Smooth muscle cell (in vitro differentiated cells): ENCODE data around the gene SS18L1. TPM values are rescaled to one million over a fixed set of nuclear protein-coding genes. Genes with fewer than 3 reads are reported as not detected.

ENCODE experiments used
- DNase-seq: peaks from one replicate; lab custom pipeline; 2025; ENCODE audit not compliant: unreplicated experiment; lab: John Stamatoyannopoulos, UW
- H2AFZ ChIP-seq: fragments of 200-600 bp; sonication (generic); 2 replicates; pipeline ENCODE4 v1.6.0; 2016; ENCODE audit warnings: antibody characterized with exemption, low read depth, mild to moderate bottlenecking
- H3F3A ChIP-seq: fragments of 200-600 bp; sonication (generic); 2 replicates; pipeline ENCODE4 v1.6.0; 2017; ENCODE audit warnings: antibody characterized with exemption, low read depth
- H3K27ac ChIP-seq: fragments of 200-600 bp; sonication (generic); 2 replicates; pipeline ENCODE4 v1.5.1; 2016; ENCODE audit warnings: low read depth, mild to moderate bottlenecking
- H3K27me3 ChIP-seq: fragments of 200-600 bp; sonication (generic); 2 replicates; pipeline ENCODE4 v1.6.1; 2016; ENCODE audit warnings: low read depth, mild to moderate bottlenecking
- H3K36me3 ChIP-seq: fragments of 200-600 bp; sonication (generic); 2 replicates; pipeline ENCODE4 v1.5.1; 2016; ENCODE audit warnings: low read depth
- H3K4me1 ChIP-seq: fragments of 200-600 bp; sonication (generic); 2 replicates; pipeline ENCODE4 v1.5.1; 2016; ENCODE audit warnings: low read depth
- H3K4me2 ChIP-seq: fragments of 200-600 bp; sonication (generic); 2 replicates; pipeline ENCODE4 v1.6.0; 2016; ENCODE audit warnings: mild to moderate bottlenecking
- H3K4me3 ChIP-seq: fragments of 200-600 bp; sonication (generic); 2 replicates; pipeline ENCODE4 v1.5.1; 2016; ENCODE audit warnings: mild to moderate bottlenecking
- H3K79me2 ChIP-seq: fragments of 200-600 bp; sonication (generic); 2 replicates; pipeline ENCODE4 v1.6.0; 2016; ENCODE audit warnings: low read depth, mild to moderate bottlenecking
- H3K9ac ChIP-seq: fragments of 200-600 bp; sonication (generic); 2 replicates; pipeline ENCODE4 v1.6.0; 2016; ENCODE audit warnings: low read depth
- H3K9me3 ChIP-seq: fragments of 200-600 bp; sonication (generic); replicated peaks from 2 replicates; pipeline ENCODE4 v1.5.1; 2016; ENCODE audit warnings: low read depth
- H4K20me1 ChIP-seq: fragments of 200-600 bp; sonication (generic); 2 replicates; pipeline ENCODE4 v1.6.0; 2016; ENCODE audit warnings: low read depth
- WGBS: methylation state at CpG from one replicate; pipeline ENCODE4 v1.1.7; 2016; ENCODE audit warnings: low lambda C conversion rate; 5-methylcytosine and 5-hydroxymethylcytosine counted together
- polyA plus RNA-seq: library from polyadenylated mRNA; unstranded; fragments of >200 nt; fragmentation: Nextera tagmentation; extraction: Ambion mirVana; gene quantifications from 2 replicates; pipeline ENCODE4 v1.2.1, GENCODE V29; 2016
- total RNA-seq: library from RNA; depleted of rRNA; stranded (reverse); fragments of >200 nt; gene quantifications from 2 replicates; pipeline ENCODE4 v1.2.3, GENCODE V29; 2014
- TF ChIP-seq, protein P1 (sequence below): fragments of 200-600 bp; sonication (generic); IDR thresholded peaks from 2 replicates; pipeline ENCODE4 v1.5.1; 2017; ENCODE audit warnings: borderline replicate concordance, mild to moderate bottlenecking, antibody characterized with exemption; ENCODE audit not compliant: insufficient read depth, poor library complexity, severe bottlenecking

Gene SS18L1
- total and polyA plus RNA-seq, 2 experiments from 2014 or later: 2.3 to 10.1 TPM

DNA sequence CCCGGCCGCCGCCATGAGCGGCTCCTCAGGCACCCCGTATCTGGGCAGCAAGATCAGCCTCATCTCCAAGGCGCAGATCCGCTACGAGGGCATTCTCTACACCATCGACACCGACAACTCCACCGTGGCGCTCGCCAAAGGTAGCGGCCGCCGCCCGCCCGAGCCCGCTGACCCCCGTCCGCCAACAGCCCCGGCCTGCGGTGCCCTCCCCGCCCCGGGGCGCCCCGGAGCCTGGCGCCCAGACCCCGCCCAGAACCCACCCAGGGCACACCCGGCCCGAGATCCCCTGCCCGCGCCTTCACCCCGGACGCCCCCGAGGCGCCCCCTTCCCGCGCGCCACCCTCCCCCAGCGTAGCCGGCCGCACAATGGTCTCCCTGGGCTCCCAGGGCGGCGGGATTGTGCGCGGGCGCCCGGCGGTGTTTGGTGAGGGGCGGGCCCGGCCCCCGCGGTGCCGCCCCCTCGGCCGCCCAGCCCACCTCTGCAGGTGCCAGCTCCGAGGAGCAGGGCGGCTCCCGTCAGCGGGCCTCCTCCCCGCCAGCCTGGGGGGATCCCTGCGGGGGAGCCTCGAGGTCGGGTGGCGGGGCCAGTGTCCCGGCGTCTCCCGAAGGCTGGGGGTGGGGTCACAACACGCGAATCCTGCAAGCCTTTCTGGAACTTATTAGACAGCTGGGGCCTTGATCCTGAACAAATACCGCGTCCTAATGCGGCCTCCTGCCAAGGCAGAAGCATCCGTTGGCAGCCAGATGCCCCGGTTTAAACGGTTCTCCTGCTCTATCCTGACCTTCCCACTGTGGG is 20.7 kb upstream of the SS18L1 start:
- TF ChIP-seq, protein P1, sequence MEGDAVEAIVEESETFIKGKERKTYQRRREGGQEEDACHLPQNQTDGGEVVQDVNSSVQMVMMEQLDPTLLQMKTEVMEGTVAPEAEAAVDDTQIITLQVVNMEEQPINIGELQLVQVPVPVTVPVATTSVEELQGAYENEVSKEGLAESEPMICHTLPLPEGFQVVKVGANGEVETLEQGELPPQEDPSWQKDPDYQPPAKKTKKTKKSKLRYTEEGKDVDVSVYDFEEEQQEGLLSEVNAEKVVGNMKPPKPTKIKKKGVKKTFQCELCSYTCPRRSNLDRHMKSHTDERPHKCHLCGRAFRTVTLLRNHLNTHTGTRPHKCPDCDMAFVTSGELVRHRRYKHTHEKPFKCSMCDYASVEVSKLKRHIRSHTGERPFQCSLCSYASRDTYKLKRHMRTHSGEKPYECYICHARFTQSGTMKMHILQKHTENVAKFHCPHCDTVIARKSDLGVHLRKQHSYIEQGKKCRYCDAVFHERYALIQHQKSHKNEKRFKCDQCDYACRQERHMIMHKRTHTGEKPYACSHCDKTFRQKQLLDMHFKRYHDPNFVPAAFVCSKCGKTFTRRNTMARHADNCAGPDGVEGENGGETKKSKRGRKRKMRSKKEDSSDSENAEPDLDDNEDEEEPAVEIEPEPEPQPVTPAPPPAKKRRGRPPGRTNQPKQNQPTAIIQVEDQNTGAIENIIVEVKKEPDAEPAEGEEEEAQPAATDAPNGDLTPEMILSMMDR: no peak
- H3K27ac ChIP-seq: peak overlapping the region; percentile 51
- under 1% methylated on average over 38 of the region's 77 CpGs for WGBS
- H3K4me3 ChIP-seq: peak overlapping the region; percentile 89
- no peaks in the 10 kb centered on the region for H3K27me3 ChIP-seq
- peak overlapping the region; percentile 77 for H3K9ac ChIP-seq
- peak; percentile 33 for DNase-seq
- peak overlapping the region; percentile 97 for H3K4me2 ChIP-seq
- H2AFZ ChIP-seq: peak overlapping the region; percentile 37
- no peaks in the 10 kb centered on the region for H3K36me3 ChIP-seq
- peaks cover 47% of the 10 kb centered on the region for H4K20me1 ChIP-seq
- H3F3A ChIP-seq: no peaks in the 10 kb centered on the region
- H3K79me2 ChIP-seq: peaks cover 23% of the 10 kb centered on the region
- H3K4me1 ChIP-seq: peaks cover 13% of the 10 kb centered on the region
- no peaks in the 10 kb centered on the region for H3K9me3 ChIP-seq

DNA sequence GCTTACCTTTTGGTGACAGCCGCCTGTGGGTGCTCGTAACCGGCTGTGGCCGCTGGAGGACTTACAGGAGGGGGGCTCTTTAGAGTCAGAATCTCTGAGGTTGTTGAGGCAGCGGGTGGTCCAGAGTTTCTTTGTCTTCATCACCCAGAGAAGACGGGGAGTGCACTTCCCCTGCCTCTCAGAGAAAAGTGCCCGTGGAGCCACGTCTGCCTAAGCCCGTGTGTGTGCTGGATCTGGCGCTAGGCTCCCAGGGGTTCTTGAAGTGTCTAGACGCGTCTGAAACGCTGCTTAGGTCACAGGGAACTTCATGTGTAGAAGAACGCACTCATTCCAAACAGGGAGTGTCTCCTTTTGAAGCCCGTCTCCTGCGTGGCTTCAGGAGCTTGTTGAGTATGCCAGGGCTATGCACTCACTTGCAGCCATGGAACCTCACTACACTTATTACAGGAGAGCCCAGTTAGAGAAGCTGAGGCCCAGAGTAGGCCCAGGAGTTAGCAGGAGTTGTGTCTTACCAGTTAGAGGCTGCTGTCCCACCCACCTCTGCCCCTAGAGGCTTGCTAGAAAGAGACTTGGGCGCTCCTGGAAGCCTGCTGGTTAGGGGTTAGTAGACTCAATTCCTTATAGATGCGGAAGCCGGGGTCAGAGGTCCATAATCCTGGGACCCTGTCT is 20.0 kb upstream of the SS18L1 start:
- no peak overlapping the region for H2AFZ ChIP-seq
- peaks cover 23% of the 10 kb centered on the region for H3K79me2 ChIP-seq

DNA sequence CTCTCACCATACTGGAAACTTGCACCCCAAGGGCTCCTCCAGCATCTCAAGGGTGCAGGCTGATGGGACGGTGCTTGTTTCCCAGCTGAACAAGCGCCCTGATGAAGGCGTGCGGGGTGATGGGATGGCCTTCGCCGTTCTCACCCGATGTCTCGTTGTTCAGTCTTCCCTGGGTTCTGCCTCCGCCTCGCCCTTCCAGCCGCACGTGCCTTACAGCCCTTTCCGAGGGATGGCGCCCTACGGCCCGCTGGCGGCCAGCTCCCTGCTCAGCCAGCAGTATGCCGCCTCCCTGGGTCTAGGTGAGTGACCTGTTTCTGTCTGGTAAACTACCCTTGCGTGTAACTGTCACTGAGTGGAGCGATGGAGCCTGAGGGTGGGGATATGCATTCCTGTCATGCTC is 17.4 kb upstream of the SS18L1 start:
- peaks cover 67% of the 10 kb centered on the region for H4K20me1 ChIP-seq
- TF ChIP-seq, protein P1: no peak
- H3K27ac ChIP-seq: no peak overlapping the region
- peaks cover 10% of the 10 kb centered on the region for H3K4me1 ChIP-seq
- H3K9ac ChIP-seq: no peak overlapping the region
- H3K36me3 ChIP-seq: peaks cover 3% of the 10 kb centered on the region
- no peak overlapping the region for H3K4me2 ChIP-seq
- peaks cover 28% of the 10 kb centered on the region for H3K79me2 ChIP-seq
- no peak for DNase-seq
- H3F3A ChIP-seq: no peaks in the 10 kb centered on the region
- H3K4me3 ChIP-seq: no peak overlapping the region
- no peak overlapping the region for H2AFZ ChIP-seq
- 95% methylated on average over 20 of the region's 20 CpGs for WGBS
- no peaks in the 10 kb centered on the region for H3K9me3 ChIP-seq
- no peaks in the 10 kb centered on the region for H3K27me3 ChIP-seq

More for the DNA sequence above, 20.0 kb upstream of the SS18L1 start:
- H3K4me3 ChIP-seq: peak overlapping the region; percentile 89
- H3K9me3 ChIP-seq: no peaks in the 10 kb centered on the region
- no peaks in the 10 kb centered on the region for H3F3A ChIP-seq
- H3K4me2 ChIP-seq: peak overlapping the region; percentile 97
- no peak for DNase-seq
- peaks cover 54% of the 10 kb centered on the region for H4K20me1 ChIP-seq
- peak overlapping the region; percentile 77 for H3K9ac ChIP-seq
- TF ChIP-seq, protein P1: peak; percentile 6
- H3K36me3 ChIP-seq: no peaks in the 10 kb centered on the region
- H3K27me3 ChIP-seq: no peaks in the 10 kb centered on the region
- H3K4me1 ChIP-seq: peaks cover 10% of the 10 kb centered on the region
- H3K27ac ChIP-seq: peak overlapping the region; percentile 51
- WGBS: 26% methylated on average over 19 of the region's 19 CpGs
